ENCODE results near the gene NRP2.

Gene NRP2

DNA sequence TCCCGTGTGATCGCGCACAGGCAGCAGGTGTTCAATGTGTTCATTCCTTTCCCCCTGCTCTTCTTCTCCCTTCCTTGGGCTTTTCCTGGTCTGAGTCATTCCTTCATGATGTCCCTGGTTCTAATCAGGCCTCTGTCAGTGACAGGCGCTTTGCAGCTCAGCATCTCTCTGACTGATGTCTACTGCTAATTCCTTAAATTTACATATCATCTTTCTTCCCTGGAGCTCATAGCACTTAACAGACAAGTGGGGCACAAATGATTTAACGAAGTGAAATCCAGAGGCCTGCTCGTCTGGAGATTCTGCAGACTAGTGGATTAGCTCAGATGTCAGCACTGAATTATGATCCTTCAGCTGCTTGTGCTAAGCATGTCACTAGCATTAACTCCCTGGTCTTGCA, 77.9 kb downstream of the NRP2 start:
- H3K27ac Mint-ChIP-seq: no peak overlapping the region
- H3K4me1 Mint-ChIP-seq: no peaks in the 10 kb centered on the region
- H3K4me3 Mint-ChIP-seq: no peak overlapping the region
- peaks cover 39% of the 10 kb centered on the region for H3K27me3 Mint-ChIP-seq
- DNase-seq: no peak
- CTCF ChIA-PET: no interaction called here
- no peaks in the 10 kb centered on the region for H3K9me3 Mint-ChIP-seq
- peaks cover 2% of the 10 kb centered on the region for H3K36me3 Mint-ChIP-seq

DNA sequence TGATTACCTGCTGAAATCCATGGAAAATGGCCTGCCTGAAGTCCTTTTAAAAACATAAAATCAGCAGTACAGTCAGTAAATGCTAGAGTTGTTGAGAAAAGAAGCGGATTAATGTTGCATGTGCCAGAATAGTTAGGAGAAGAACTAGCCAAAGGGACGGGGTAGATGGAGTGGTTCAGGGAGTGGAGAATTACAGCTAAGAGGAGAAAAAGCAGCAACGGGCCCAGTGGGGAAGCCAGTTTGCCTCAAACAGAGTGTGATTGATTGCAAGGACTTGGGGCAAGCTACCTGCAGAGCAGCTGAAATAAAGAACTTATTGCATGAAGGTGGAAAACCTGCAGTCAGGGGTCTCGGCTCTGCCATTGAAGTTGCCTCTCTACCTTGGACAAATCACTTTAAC, 79.1 kb downstream of the NRP2 start:
- Mint-ChIP-seq H3K27me3 (peaks cover 34% of the 10 kb centered on the region), H3K4me1 (no peaks in the 10 kb centered on the region), H3K36me3 (peaks cover 2% of the 10 kb centered on the region), H3K4me3 (no peak overlapping the region), H3K9me3 (no peaks in the 10 kb centered on the region), H3K27ac (no peak overlapping the region)
- no peak for DNase-seq
- CTCF ChIA-PET: interaction anchor here (0.9 kb wide), 1 partner anchor 13 kb away, joined by 3 read pairs; no protein-coding TSS in a partner anchor

DNA sequence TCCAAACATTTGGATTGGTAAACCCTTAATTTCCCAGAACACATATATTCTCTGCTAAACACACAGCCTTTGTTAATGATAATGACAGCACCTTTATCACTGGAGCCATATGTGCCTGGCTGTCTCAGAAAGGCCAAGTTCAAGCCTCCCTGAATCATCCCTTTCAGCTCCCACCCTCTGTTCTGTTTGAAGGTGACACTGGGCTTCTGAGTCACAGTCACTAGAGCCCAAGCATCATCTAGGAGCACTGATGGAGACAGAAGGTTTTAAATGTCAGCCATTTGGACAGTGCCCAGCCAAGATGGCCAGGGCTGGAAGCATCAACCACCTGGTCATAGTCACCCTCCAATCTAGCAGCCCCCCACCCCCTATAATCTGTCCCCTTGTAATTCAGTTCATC, 80.6 kb downstream of the NRP2 start:
- H3K27ac Mint-ChIP-seq: no peak overlapping the region
- no peaks in the 10 kb centered on the region for H3K9me3 Mint-ChIP-seq
- peaks cover 43% of the 10 kb centered on the region for H3K27me3 Mint-ChIP-seq
- CTCF ChIA-PET: interaction anchor here (1.1 kb wide), 1 partner anchor 123 kb away, joined by 3 read pairs; no protein-coding TSS in a partner anchor
- H3K4me1 Mint-ChIP-seq: no peaks in the 10 kb centered on the region
- DNase-seq: no peak
- H3K36me3 Mint-ChIP-seq: peaks cover 2% of the 10 kb centered on the region
- no peak overlapping the region for H3K4me3 Mint-ChIP-seq

DNA sequence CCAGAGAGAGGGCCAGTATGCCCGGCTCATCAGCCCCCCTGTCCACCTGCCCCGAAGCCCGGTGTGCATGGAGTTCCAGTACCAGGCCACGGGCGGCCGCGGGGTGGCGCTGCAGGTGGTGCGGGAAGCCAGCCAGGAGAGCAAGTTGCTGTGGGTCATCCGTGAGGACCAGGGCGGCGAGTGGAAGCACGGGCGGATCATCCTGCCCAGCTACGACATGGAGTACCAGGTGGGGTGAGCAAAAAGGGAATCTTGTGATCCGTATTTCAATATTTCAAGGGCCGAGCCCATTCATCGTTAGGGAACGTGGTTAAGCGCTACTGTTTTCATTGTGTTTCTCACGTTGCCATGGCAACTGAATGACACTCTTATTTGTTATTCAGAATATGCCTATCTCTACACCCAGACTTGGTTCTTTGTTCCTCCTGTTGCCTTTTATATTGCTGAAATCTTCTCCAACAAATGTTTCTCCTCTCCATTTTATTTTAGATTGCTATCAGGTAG, 81.5 kb downstream of the NRP2 start:
- Mint-ChIP-seq H3K36me3 (peaks cover 2% of the 10 kb centered on the region), H3K27me3 (peaks cover 42% of the 10 kb centered on the region), H3K4me3 (no peak overlapping the region), H3K9me3 (no peaks in the 10 kb centered on the region), H3K27ac (no peak overlapping the region), H3K4me1 (no peaks in the 10 kb centered on the region)
- CTCF ChIA-PET: interaction anchor here (1.9 kb wide), 1 partner anchor 121 kb away, joined by 7 read pairs; no protein-coding TSS in a partner anchor
- peak; percentile 33 for DNase-seq

DNA sequence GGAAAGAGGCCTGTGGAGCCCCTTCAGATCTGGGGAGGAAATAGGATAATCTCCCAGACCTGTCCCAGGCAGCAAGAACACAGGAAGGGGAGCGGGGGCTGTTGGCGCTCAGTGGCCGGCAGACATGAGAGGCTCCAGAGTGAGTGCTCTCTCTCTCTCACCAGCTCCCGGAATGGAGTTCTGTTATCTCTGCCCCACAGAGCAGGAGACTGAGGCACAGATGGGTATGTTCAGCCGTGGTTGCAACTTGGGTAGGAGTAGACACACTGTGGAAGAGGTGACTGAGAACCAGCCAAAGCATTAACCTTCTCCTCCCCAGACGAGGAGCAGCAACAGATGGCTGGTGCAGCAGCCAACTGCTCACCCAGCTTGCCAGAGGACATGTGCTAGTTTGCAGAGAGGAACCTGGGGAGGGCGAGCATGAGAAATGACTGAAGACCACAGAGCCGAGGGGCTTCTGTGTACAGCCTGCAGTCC, 82.0 kb downstream of the NRP2 start:
- no peaks in the 10 kb centered on the region for H3K4me1 Mint-ChIP-seq
- no peaks in the 10 kb centered on the region for H3K9me3 Mint-ChIP-seq
- CTCF ChIA-PET: interaction anchor here (1.9 kb wide), 1 partner anchor 120 kb away, joined by 7 read pairs; no protein-coding TSS in a partner anchor
- no peak for DNase-seq
- H3K27me3 Mint-ChIP-seq: peaks cover 42% of the 10 kb centered on the region
- no peak overlapping the region for H3K27ac Mint-ChIP-seq
- H3K4me3 Mint-ChIP-seq: no peak overlapping the region
- H3K36me3 Mint-ChIP-seq: peaks cover 2% of the 10 kb centered on the region

DNA sequence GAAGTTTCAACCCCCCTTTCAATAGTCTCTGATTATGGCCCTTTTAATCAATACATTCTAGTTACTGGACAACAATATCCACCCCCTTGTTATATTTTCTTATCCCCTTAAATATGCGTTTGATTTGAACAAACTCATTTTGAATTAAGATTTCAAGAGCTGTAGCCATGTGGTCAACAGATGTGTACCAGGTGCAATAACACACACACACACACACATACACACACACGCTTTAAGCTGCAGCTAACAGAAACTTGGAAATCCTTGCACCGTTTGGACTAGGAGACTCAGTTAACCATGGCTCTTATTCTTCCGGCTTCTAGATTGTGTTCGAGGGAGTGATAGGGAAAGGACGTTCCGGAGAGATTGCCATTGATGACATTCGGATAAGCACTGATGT, 82.8 kb downstream of the NRP2 start:
- Mint-ChIP-seq H3K4me3 (no peak overlapping the region), H3K27me3 (peaks cover 43% of the 10 kb centered on the region), H3K4me1 (peaks cover 3% of the 10 kb centered on the region), H3K36me3 (peaks cover 2% of the 10 kb centered on the region), H3K27ac (no peak overlapping the region), H3K9me3 (no peaks in the 10 kb centered on the region)
- CTCF ChIA-PET: interaction anchor here (0.7 to 1.9 kb wide), 3 partner anchors 44 to 161 kb away, joined by 3 to 7 read pairs (median 3); no protein-coding TSS in a partner anchor
- no peak for DNase-seq

DNA sequence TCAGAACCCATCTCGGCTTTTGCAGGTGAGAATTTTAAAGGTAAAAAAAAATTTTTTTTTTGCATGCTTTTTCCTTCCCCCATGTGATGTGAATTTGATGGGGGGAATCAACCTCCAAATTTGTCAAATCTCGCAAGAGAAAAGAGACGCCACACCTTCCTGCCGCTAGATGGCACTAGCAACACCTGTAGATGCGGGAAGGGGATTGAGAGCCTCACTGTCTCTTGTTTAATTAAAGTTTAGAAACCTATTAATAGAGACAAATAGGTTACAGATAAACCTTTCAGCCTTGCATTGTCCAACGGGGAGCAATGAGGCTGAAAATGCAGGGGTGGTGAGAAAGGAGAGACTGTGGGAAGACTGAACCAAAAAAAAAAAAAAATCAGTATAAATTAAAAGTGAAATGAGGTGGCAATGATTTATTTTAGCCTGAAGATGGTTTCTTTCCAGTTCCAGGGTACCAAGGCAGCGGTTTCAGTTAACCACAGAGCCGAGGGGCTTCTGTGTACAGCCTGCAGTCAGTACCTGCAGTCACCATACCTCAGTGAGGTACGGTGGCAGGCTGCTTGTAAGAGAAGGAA, 84.6 kb downstream of the NRP2 start:
- peaks cover 53% of the 10 kb centered on the region for H3K27me3 Mint-ChIP-seq
- peak; percentile 69 for DNase-seq
- H3K27ac Mint-ChIP-seq: no peak overlapping the region
- CTCF ChIA-PET: interaction anchor here (1.1 to 1.6 kb wide), 3 partner anchors 12 to 89 kb away, joined by 3 to 4 read pairs (median 3); no protein-coding TSS in a partner anchor
- no peaks in the 10 kb centered on the region for H3K9me3 Mint-ChIP-seq
- H3K36me3 Mint-ChIP-seq: peaks cover 2% of the 10 kb centered on the region
- H3K4me3 Mint-ChIP-seq: no peak overlapping the region
- H3K4me1 Mint-ChIP-seq: peaks cover 3% of the 10 kb centered on the region

DNA sequence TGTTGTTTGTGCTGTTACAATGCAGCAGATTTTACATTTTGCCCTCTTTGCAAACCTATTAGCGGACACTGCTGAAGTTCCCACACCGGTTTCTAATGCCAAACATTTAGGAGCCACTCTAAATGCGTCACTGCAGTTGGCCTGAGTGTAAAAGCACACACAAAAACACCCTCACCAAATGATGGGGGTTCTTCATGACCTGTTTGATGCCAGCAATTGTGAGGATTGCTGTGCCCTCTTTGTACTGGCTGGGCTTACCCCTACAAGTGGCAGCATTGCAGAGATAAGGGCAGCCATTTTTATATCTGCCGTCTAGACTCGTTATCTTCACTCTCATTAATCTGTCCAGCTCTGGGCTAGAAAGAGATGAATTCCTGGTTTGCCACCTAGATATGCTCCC, 85.3 kb downstream of the NRP2 start:
- no peak overlapping the region for H3K27ac Mint-ChIP-seq
- CTCF ChIA-PET: interaction anchor here (1.1 to 1.6 kb wide), 4 partner anchors 11 to 90 kb away, joined by 3 to 8 read pairs (median 4); no protein-coding TSS in a partner anchor
- no peak overlapping the region for H3K4me3 Mint-ChIP-seq
- peaks cover 2% of the 10 kb centered on the region for H3K36me3 Mint-ChIP-seq
- no peaks in the 10 kb centered on the region for H3K9me3 Mint-ChIP-seq
- peaks cover 51% of the 10 kb centered on the region for H3K27me3 Mint-ChIP-seq
- H3K4me1 Mint-ChIP-seq: peaks cover 3% of the 10 kb centered on the region
- no peak for DNase-seq

DNA sequence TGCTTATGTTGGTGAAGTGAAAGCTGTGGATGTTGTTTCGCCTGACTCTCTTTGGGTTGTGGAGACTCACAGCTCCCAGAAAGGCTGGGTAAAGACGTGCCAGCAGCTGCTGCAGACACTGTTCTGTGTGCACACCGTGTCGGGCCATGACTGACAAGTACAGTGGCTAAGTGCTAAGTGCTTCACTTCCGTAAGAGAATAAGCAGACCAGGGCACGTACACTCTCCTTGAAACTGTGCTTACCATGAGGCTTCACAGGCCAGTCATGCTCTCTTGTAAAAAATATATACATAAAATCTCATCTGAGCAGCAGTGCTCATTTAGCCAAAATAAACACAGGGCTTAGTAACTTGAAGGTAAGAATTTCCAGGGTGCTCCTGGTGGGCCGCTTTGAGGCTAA, 86.0 kb downstream of the NRP2 start:
- H3K9me3 Mint-ChIP-seq: no peaks in the 10 kb centered on the region
- H3K27me3 Mint-ChIP-seq: peaks cover 50% of the 10 kb centered on the region
- no peaks in the 10 kb centered on the region for H3K36me3 Mint-ChIP-seq
- H3K4me1 Mint-ChIP-seq: peaks cover 3% of the 10 kb centered on the region
- no peak for DNase-seq
- H3K27ac Mint-ChIP-seq: no peak overlapping the region
- CTCF ChIA-PET: interaction anchor here (1.1 to 1.6 kb wide), 4 partner anchors 10 to 91 kb away, joined by 3 to 8 read pairs (median 4); no protein-coding TSS in a partner anchor
- no peak overlapping the region for H3K4me3 Mint-ChIP-seq

DNA sequence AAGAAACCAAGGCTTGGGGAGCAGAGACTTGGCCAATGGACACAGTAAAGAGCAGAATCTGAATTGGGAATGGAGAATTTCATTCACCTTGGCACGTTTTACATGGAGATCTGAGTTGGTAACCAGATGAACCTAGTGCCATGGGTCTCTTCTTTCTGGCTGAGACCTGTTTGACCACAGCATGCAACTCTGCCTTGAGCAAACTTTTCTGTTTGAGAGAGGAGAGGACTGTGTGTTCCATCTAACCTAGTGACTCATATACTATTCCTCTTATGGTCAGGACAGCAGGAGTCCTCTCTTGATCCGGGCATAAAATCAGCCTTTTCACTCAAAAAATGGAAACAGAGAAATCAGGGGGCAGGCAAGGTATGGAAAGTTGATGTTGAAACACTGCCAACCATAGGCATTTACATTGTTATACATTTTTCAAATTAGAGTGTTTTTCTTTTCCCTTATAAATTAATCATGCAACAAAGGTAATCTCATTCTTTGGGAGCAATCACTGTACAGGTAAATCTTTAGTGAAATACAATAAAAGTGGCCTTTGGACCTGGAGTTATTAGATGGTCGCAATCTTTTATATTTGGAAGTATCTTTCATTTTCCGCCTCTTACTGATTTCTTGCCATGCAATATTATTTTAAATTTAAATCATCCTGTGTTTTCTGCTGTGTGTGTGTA, 86.7 kb downstream of the NRP2 start:
- H3K36me3 Mint-ChIP-seq: no peaks in the 10 kb centered on the region
- CTCF ChIA-PET: interaction anchor here (1.4 kb wide), 1 partner anchor 45 kb away, joined by 8 read pairs; no protein-coding TSS in a partner anchor
- peaks cover 3% of the 10 kb centered on the region for H3K4me1 Mint-ChIP-seq
- H3K9me3 Mint-ChIP-seq: no peaks in the 10 kb centered on the region
- H3K27ac Mint-ChIP-seq: no peak overlapping the region
- DNase-seq: no peak
- H3K4me3 Mint-ChIP-seq: no peak overlapping the region
- peaks cover 52% of the 10 kb centered on the region for H3K27me3 Mint-ChIP-seq

DNA sequence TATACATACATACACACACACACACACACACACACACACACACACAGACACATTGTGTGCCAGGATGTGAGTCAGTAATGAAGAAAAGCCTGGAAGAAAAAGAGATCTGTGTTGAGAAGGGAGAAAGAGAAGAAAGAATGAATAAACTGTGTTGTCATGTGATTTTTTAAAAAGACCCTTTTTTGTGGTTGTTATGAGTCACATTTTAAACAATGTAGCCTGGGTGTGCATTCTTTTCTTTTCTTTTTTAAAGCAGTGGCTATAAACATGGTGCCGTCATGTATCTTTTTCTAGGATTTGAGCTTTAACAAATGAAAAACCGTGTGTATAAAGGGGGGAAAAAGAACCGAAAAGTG, 87.2 kb downstream of the NRP2 start:
- H3K4me3 Mint-ChIP-seq: no peak overlapping the region
- H3K4me1 Mint-ChIP-seq: peaks cover 3% of the 10 kb centered on the region
- no peaks in the 10 kb centered on the region for H3K9me3 Mint-ChIP-seq
- H3K27me3 Mint-ChIP-seq: peaks cover 54% of the 10 kb centered on the region
- no peak overlapping the region for H3K27ac Mint-ChIP-seq
- H3K36me3 Mint-ChIP-seq: no peaks in the 10 kb centered on the region
- no peak for DNase-seq
- CTCF ChIA-PET: interaction anchor here (0.9 kb wide), 1 partner anchor 156 kb away, joined by 4 read pairs; no protein-coding TSS in a partner anchor

DNA sequence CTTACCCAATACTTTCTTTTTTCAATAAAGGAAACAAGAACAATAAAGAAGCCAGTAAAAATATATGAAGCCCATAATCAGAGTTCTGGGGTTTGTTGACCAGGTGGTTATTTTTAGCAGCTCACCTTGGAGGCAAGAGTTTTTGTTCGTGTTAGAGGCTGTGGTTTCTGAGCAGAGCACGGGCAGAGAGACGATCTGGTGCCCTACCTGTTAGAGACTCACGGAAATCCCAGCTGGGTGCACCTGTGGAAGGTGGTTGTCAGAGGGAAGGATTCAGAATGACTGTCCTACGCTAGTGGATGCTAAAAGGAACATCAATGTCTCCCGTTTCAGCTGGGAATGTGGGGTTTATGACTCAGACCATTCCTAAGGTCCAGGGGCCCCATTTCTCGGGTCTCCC, 87.6 kb downstream of the NRP2 start:
- CTCF ChIA-PET: interaction anchor here (0.9 kb wide), 1 partner anchor 156 kb away, joined by 4 read pairs; no protein-coding TSS in a partner anchor
- Mint-ChIP-seq H3K27me3 (peaks cover 55% of the 10 kb centered on the region), H3K36me3 (no peaks in the 10 kb centered on the region), H3K27ac (no peak overlapping the region), H3K9me3 (no peaks in the 10 kb centered on the region), H3K4me3 (no peak overlapping the region), H3K4me1 (peaks cover 3% of the 10 kb centered on the region)
- no peak for DNase-seq

DNA sequence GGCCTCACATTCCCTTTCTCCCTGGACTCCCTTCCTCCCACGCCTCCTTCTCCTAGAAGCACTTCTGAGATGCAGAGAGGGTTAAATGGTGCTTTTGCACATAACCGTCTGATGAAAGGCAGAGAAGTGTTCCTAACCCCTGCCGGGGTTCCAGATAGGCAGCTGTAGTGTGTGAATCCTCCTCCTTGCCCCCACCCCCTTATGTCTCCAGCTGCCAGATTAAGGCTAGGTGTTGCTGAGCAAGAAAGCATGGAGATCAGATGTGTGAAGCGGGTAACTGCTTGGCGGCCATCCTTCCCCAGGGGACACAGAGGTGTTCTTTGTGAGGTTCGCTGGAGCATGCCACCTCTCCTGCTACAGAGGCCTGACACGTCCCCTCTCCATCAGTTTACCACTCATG, 88.3 kb downstream of the NRP2 start:
- CTCF ChIA-PET: no interaction called here
- Mint-ChIP-seq H3K27ac (no peak overlapping the region), H3K4me1 (peaks cover 3% of the 10 kb centered on the region), H3K9me3 (no peaks in the 10 kb centered on the region), H3K4me3 (no peak overlapping the region), H3K36me3 (no peaks in the 10 kb centered on the region), H3K27me3 (peaks cover 55% of the 10 kb centered on the region)
- no peak for DNase-seq

DNA sequence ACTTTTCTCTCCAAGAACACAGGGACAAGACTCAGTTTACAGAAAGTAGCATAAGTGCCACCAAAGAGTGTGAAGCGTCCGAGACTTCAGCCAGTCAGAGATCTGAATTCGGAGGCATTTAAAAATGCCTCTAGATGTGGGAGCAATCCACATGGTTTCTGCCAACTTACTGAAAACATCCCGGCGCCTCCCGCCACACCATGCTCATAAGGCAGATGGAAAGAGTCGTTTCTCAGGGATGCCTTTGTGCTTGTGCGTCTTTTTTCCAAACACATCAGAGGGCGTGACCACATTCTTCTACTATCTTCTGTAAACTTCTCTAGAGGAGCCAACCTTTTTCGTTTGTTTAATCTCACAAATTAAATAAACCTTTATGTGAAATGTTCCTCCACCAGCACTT, 88.7 kb downstream of the NRP2 start:
- no peaks in the 10 kb centered on the region for H3K36me3 Mint-ChIP-seq
- H3K9me3 Mint-ChIP-seq: no peaks in the 10 kb centered on the region
- no peak overlapping the region for H3K4me3 Mint-ChIP-seq
- peaks cover 3% of the 10 kb centered on the region for H3K4me1 Mint-ChIP-seq
- H3K27ac Mint-ChIP-seq: no peak overlapping the region
- CTCF ChIA-PET: no interaction called here
- DNase-seq: no peak
- peaks cover 55% of the 10 kb centered on the region for H3K27me3 Mint-ChIP-seq

Measured in activated naive CD4-positive, alpha-beta T cell treated with anti-CD3 and anti-CD28 coated beads, Interleukin-2, amount 10 ng/mL, durations not matched to agents 7 days and 5 days (primary cell).